Left ventricle myocardium inferior (tissue), 1 donor: Measurements from ENCODE around the gene THYN1. TPM values are rescaled to one million over a fixed set of nuclear protein-coding genes. Genes with fewer than 3 reads are reported as not detected.
"Not testable (repeated sequence)": the region's sequence is repeated elsewhere in the genome, so short reads cannot be mapped to it uniquely, and the experiment has no call there.

Source experiments
- DNase-seq: peaks from one replicate; pipeline ENCODE4 v3.0.0-alpha.2; 2020
- H3K27ac ChIP-seq: fragments of 200-600 bp; replicated peaks from 2 replicates; pipeline ENCODE4 v1.8.0; 2021
- H3K27me3 ChIP-seq: fragments of 200-600 bp; 2 replicates; pipeline ENCODE4 v1.8.0; 2021; ENCODE audit warnings: low read depth
- H3K36me3 ChIP-seq: fragments of 200-600 bp; 2 replicates; pipeline ENCODE4 v1.8.0; 2021
- H3K4me1 ChIP-seq: fragments of 200-600 bp; 2 replicates; pipeline ENCODE4 v1.8.0; 2021
- H3K4me3 ChIP-seq: fragments of 200-600 bp; 2 replicates; pipeline ENCODE4 v1.8.0; 2021; ENCODE audit warnings: mild to moderate bottlenecking, moderate library complexity
- H3K9me3 ChIP-seq: fragments of 200-600 bp; replicated peaks from 2 replicates; pipeline ENCODE4 v1.8.0; 2021
- CTCF ChIP-seq: fragments of 200-600 bp; IDR thresholded peaks from 2 replicates; pipeline ENCODE4 v1.8.0; 2021; ENCODE audit warnings: antibody characterized with exemption, mild to moderate bottlenecking, borderline replicate concordance
- intact Hi-C: fragments of 100-400 bp; cut with micrococcal nuclease; formaldehyde crosslinking; loops from one replicate; pipeline ENCODE4 v1.11.0; 2022
- total RNA-seq: library from RNA; stranded (reverse); fragmentation: NEBNext Ultra II Directional; extraction: Animal tissue kit (Norgen Biotek cat#: 25700); gene quantifications from one replicate; pipeline ENCODE4 v1.2.1, GENCODE V29; 2021
- donor health status: DM: no; HTN: yes; CAD: no; lungs with severe emphysema.

The THYN1 gene
- total RNA-seq, 1 donor from 2014 or later, result 41.2 TPM

DNA sequence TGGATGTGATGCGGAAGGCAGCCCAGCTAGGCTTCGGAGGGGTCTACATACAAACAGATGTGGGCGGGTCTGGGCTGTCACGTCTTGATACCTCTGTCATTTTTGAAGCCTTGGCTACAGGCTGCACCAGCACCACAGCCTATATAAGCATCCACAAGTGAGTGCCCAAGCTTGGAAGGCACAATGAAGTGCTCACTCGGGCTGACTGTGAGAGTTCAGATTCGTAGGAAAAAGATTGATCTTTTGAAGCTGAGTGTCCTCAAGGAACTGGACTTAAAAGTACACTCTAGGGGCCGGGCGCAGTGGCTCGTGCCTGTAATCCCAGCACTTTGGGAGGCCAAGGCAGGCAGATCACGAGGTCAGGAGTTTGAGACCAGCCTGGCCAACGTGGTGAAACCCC, 3.9 kb upstream of the THYN1 start:
- intact Hi-C loops, result no loop called here
- TF ChIP-seq CTCF, result no peak
- no peak for DNase-seq
- Histone ChIP-seq H3K27ac (no peak overlapping the region), H3K36me3 (peaks cover 52% of the 10 kb centered on the region), H3K27me3 (no peaks in the 10 kb centered on the region), H3K9me3 (no peaks in the 10 kb centered on the region), H3K4me1 (peaks cover 33% of the 10 kb centered on the region), H3K4me3 (no peak overlapping the region)

GRCh38 chr11:134255184-134255561, 2.0 kb upstream of the THYN1 start:
- DNase-seq, intact Hi-C loops, H3K4me3 ChIP-seq, H3K9me3 ChIP-seq, H3K27ac ChIP-seq, H3K27me3 ChIP-seq: not testable (repeated sequence)
- Histone ChIP-seq H3K4me1 (peaks cover 42% of the 10 kb centered on the region), H3K36me3 (peaks cover 45% of the 10 kb centered on the region)

GRCh38 chr11:134254433-134255183, 1.5 kb upstream of the THYN1 start:
- intact Hi-C loops, result no loop called here
- H3K27ac ChIP-seq, result no peak overlapping the region
- no peak for DNase-seq
- no peaks in the 10 kb centered on the region for H3K9me3 ChIP-seq
- peaks cover 45% of the 10 kb centered on the region for H3K36me3 ChIP-seq
- H3K27me3 ChIP-seq, result no peaks in the 10 kb centered on the region
- TF ChIP-seq CTCF, result no peak
- H3K4me1 ChIP-seq, result peaks cover 42% of the 10 kb centered on the region
- H3K4me3 ChIP-seq, result peak overlapping the region; percentile 98

- no peak for TF ChIP-seq CTCF
- peak overlapping the region; percentile 98 for H3K4me3 ChIP-seq
- H3K27me3 ChIP-seq, result no peaks in the 10 kb centered on the region
- peak overlapping the region; percentile 86 for H3K27ac ChIP-seq
- intact Hi-C loops, result no loop called here
- peaks cover 45% of the 10 kb centered on the region for H3K36me3 ChIP-seq
- H3K9me3 ChIP-seq, result no peaks in the 10 kb centered on the region
- H3K4me1 ChIP-seq, result peaks cover 42% of the 10 kb centered on the region
- DNase-seq, result no peak
These were observed 585 bp downstream of the THYN1 start for GRCh38 chr11:134252346-134253187.

- Histone ChIP-seq H3K4me3 (no peak overlapping the region), H3K4me1 (peaks cover 41% of the 10 kb centered on the region), H3K36me3 (peaks cover 55% of the 10 kb centered on the region), H3K9me3 (no peaks in the 10 kb centered on the region), H3K27ac (no peak overlapping the region), H3K27me3 (no peaks in the 10 kb centered on the region)
- TF ChIP-seq CTCF, result no peak
- no peak for DNase-seq
- intact Hi-C loops, result no loop called here
These were observed 2.5 kb downstream of the THYN1 start for GRCh38 chr11:134250675-134251074.

- Histone ChIP-seq H3K4me3 (no peak overlapping the region), H3K36me3 (peaks cover 60% of the 10 kb centered on the region), H3K27me3 (no peaks in the 10 kb centered on the region), H3K9me3 (no peaks in the 10 kb centered on the region), H3K4me1 (peaks cover 37% of the 10 kb centered on the region), H3K27ac (no peak overlapping the region)
- TF ChIP-seq CTCF, result no peak
- no peak for DNase-seq
- intact Hi-C loops, result no loop called here
These were observed 2.9 kb downstream of the THYN1 start for GRCh38 chr11:134250246-134250645.
